Activated CD8-positive, alpha-beta memory T cell treated with anti-CD3 and anti-CD28 coated beads for 24 hours (primary cell): ENCODE measurements around the gene NPEPL1.

ENCODE experiments used
- DNase-seq: peaks from one replicate; pipeline ENCODE4 v3.0.0-alpha.2; 2020

The NPEPL1 gene

DNA sequence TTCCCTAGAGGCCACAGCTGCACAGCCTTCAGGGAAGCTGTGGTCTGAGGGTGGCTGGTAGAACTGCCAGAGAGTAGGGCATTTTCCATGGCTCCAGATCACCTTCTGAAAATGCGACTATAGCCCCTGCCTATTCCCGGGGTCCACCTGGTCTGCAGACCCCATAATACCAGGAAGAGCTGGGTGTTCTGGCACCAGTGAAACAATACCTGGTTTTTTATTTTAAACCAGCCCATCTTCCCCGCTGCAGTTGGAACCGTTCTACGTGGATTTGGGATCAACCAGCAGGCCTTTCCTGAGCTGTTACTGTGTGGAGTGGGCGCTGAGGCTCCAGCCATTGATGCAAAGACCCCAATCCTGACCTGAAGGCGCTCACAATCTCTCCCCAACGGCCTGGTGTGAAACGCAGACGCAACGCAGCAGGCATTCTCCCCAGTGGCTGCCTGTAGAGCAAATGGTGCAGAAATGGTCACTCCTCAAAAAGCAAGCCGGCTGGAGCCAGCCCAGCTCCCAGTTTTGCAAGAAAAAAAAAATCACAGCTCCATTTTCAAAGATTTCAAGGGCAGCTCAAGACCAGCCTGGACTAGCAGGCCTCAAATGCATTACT lies 11.3 kb downstream of the NPEPL1 start:
- no peak for DNase-seq

DNA sequence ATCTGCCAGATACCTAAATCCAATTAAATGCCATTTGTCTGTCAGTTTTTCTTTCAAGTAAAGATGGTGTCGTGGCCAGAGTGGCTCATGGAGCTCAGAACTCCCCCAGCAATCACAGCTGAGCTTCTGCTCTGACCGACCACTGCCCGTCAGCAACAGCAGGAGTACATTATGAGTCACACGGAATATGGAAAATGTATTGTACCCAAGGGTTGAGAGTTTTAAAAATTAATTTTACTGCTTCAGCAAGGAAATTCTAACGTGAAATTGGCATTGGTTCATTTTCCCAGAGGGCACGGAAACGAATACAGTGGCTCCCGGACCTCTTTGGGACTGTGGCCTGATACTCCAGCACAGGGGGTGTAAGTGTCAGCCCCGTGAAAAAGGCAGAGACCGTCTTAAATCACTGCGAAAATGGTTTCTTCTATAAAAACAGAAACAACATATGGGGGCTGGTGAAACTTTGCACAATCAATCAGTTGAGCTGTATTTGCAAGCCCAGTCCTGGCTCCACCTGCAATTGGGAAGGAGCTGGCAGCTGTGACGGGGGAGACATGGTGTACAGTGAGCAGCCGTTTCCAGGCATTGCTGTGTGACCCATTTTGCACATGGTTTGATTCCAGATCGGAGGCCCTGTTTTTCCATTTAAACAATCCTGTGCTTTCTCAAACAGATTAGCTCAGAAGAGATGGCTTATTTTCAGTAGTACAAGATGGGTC lies 12.8 kb downstream of the NPEPL1 start:
- DNase-seq: no peak

DNA sequence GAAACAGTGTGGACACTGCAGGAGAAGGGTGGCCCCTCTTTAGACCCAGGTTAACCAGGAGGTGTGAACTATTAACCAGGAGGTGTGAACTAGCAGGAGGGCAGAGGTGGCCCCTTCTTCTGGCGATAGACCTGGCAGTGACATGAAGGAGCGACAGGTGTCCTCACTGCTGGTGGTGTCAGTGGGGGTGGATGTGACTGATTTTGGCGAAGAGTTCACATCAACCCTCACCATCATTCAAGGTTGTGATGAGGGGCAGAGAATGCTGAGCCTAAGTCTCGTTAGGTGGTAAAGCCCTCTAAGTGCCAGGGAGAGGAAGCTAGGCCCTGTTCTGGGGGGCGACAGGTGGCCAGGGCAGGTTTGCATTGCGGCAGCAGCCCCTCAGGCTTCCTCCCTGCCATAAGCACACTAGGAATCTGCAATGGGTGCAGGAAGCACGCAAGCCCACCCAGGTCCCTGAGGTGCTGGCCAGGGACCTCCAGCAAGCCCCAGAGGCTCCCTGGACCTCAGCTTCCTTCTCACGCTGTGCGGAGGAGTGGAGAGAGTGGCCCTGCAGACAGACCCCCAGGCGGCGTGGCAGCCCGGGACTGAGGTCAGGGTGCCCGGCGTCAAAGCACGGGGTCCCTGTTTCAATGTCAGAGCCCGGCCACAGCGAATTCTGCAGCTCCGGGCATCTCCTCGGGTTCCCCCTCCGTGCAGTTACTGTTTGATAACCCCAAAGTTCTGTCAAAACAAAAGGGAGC lies 13.7 kb downstream of the NPEPL1 start:
- DNase-seq: no peak

DNA sequence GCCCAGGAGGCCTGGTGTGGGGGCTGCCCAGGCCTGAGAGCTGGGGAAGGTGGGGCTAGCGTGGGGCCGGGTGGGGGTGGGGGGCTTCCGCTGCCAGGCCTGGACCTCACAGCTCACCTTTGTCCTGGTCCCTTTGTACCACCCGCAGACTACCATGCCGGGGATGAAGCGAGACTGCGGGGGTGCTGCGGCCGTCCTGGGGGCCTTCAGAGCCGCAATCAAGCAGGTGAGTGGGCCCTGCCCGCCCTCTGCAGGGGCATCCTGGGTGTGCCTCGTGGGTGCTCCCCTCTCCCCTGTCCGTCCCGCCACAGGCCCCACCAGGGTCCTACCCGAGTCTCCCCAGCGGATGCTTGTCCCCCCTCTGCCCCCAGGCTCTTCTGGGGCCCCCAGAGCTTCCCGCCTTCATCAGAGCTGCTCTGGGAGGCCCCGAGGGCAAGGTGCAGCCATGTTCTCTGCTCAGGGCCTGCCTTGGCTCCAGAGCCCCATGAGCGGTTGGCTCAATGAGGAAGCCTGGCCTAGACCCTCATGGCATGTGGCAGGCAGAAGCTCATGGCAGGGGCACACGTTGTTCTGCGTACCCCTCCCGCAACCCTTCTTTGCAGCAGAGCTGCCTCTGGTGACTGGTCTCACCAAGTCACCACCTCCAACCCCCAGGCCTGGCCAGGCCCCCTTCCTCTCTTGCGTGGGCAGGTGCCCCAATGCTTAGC lies 14.5 kb downstream of the NPEPL1 start:
- DNase-seq: peak; percentile 45

DNA sequence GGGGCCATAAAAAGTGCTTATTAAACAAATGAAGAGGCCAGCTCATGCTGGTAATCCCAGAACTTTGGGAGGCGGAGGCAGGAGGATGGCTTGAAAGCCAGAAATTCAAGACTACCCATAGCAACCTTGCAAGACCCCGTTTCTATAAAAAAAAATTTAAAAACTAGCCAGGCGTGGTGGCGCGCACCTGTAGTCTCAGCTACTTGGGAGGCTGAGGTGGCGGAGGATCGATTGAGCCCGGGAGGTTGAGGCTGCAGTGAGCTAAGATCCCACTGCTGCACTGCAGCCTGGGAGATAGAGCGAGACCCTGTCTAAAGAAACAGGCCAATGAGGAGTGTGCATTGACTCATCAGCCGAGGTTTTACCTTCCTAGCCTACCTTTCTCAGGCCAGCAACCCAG lies 15.2 kb downstream of the NPEPL1 start:
- DNase-seq: no peak

DNA sequence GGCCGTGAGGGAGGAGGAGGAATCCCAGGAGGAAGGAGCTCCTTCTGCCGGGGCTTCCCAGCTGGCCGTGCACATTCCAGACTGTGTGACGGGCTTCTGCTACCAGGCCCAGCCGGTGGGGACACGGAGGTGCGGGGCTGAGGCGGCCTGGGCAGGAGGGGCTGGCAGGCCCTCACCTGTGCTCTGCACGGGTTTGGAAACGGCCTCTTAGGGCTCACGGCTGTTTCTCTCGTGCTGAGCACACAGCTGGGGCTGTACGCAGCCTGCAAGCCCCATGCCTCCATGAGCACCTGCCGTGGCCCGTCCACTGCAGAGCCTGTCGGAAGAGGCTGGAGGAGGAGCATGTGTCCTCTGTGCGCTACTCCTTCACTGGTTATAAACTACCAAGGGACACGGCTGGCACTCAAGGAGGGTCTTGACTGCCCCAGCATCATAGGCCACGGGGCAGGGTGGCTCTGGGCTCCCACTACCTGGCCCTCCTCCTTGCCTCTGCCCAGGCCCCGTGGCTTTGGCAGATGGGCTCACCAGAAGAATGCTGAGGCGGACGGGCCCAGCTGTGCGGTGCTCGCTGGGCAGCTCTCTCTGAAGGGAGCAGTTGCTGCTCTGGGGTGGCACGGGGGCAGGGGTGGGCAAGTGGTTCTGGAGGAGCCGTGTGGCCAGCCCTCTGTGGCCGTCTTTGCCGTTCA lies 15.8 kb downstream of the NPEPL1 start:
- DNase-seq: peak; percentile 50

DNA sequence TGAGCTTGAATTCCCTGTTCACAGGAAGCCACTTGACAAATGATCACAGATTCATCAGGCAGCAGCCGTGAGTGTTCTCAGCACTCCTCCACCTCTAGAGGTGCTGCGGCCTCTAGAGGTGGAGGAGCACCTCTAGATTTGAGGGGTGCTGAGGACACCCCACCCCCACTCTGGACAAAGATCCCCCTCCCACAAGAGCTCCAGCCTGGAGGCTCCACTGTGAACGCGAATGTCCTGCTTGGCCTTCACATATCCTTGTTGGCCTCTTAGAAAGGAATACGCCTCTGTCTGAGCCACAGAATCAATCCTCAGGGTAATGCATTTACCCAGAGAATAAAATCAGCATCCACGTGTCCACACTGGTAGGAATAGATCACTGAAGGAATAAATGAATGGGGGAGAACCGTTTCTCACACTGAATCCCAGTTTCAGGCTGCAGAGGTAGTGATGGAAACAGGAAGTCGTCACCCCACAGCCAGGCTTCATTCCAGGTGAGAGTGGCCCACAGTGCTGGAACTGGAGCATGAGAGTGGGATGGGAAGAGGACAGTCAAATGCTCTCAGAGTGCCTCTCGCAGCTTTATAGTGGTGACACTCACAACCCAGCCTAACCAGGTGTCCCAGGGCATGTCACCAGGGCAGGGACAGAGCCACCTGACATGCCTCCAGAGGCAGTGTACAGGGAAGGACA lies 16.6 kb downstream of the NPEPL1 start:
- DNase-seq: peak; percentile 48

DNA sequence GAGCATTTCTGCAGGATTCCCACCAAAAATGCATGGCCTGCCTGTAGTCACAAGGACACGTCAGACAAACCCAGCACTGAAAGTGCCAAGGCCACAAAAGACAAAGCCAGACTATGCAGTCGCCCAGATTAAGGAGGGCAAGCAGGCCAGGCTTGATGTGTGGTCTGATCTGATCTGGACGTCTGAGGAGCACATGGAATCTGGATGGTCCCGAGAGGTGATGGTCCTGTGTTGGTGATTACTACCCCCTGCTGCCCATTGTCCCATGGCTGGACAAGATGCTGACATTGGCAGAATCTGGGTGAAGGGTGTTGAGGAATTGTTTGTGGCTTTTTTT lies 17.1 kb downstream of the NPEPL1 start:
- no peak for DNase-seq

DNA sequence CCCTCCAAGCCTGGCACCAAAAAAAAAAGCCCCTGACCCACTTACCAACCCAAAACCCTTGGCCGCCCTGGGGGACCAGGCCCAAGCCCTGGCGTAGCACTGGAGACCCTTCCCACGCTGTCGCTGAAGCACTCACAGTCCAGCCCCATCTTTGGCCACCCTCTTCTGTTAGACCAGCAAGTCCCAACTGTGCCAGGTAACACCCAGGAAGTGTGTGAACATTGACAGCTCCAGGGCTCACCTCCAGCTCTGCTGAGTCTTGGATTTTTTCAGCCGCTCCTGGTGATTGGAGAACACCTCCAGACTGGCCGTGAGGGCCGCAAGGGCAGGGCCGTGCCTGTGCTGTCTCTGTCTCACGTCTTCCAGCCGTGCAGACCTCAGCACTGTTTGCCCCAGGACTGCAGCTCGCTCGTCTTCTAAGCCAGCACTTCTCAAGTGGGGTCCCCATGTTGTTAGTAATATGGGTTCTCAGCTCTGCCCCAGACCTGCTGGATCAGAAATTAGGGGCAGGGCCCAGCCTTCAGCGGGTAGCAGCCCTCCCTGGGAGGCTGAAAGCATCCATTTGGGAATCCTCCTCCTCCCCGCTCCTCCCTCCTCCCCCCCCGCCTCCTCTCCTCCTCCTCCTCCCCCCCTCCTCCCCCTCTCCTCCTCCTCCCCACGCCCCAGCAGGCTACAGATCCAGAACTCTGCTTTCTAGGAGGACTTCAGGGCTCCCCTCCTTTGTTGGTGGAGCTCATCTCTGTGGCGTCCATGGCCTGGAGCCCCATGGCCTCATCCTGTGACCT lies 18.1 kb downstream of the NPEPL1 start:
- DNase-seq: peak; percentile 47

DNA sequence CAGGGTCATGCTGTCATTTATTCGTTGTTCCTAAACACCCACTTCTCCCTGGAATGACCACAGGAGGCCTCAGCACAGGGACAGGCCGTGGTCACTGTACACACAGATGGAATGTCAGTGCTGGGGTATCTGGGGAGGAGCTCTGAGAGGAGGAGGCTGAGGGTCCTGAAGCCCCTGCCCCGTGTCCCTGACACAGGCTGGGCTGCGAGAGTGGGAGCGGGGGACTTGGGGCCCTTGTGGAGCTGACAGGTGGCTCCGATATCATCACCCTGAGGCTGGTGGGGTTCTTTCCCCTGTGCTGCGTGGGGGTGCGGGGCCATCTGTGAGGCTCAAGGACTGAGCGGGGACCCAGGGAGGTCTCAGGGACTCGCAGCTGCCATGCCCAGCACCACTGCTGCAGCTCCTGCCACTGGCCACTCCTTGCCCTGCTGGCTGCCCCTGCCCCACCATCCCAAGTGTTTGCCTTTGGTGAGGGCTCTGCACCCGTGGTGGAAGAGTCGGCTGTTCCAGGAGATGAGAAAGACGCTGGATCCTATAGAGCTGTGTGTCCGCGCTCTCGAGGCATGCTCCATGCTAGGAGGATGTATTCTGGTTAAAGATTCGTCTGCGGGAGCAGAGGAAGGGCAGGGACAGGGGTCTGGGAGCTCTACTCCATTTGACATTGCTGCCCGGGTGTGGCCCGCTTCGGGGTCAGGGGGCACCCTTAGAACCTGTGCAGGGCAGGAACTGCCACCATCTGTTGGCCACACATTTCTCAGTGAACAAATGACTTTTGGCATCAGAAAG lies 18.9 kb downstream of the NPEPL1 start:
- peak; percentile 53 for DNase-seq

DNA sequence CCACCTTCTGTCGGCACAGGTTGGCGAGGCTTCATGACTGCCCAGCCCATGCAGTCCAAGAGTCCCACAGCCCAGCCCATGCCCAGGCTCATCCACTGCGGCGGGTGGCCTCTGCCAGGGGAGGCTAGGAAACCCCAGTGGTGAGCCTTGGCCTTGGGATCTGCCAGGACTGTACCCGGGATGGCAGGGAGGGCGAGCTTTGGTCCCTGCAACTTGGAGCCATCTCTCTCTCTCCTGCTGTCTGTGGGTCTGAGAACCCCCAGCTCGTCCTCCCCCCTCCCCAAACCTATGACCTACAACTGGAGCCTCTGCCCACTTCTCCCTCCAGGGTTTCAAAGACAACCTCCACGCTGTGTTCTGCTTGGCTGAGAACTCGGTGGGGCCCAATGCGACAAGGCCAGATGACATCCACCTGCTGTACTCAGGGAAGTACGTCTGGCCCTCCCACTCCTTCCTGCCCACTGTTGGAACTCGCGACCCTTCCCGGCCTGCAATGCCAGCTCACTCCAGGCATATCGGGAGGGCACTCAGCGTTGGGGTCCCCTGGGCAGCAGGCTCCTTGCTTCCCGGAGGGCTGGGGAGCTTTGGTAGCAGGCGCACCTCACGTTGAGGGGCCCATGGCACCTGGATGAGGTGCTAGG lies 19.7 kb downstream of the NPEPL1 start:
- DNase-seq: peak; percentile 38

DNA sequence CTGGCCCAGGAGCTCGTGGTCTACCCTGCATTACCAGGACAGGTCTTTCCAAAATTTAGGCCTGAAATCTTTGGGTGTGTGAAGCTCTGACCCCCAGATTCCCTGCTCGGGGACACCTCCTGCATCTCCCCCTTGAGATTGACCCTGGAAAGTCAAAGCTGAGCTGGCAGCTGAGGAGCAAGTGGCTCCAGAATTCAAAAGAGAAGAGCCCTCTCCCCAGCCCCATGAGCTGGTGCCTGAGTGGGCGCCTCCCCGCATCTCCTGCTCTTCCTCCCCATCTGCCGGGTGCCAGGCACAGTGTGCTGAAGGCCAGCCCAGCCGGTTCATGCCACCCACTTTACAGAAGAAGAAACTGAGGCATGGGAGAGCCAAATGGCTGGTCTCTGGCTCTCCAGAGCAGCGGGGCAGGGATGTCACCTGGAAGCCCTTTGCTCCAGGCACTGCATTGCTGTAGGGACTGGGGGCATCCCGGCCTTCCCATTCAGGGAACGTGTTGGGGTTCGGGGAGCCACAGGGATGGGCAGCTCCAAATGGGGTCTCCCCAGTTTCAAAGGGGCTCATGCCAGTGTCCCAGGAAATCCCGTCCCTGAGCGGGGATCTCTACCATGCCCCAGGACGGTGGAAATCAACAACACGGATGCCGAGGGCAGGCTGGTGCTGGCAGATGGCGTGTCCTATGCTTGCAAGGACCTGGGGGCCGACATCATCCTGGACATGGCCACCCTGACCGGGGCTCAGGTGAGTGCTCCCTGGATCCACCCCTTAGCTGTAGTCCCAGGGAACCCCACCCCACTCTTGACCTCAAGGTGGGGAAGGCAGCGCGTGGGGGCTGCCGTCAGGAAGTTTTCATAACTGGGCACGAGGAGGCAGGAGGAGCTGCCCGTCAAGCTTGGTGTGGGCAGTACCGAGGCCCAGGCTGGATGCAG lies 20.5 kb downstream of the NPEPL1 start:
- DNase-seq: peak; percentile 50

DNA sequence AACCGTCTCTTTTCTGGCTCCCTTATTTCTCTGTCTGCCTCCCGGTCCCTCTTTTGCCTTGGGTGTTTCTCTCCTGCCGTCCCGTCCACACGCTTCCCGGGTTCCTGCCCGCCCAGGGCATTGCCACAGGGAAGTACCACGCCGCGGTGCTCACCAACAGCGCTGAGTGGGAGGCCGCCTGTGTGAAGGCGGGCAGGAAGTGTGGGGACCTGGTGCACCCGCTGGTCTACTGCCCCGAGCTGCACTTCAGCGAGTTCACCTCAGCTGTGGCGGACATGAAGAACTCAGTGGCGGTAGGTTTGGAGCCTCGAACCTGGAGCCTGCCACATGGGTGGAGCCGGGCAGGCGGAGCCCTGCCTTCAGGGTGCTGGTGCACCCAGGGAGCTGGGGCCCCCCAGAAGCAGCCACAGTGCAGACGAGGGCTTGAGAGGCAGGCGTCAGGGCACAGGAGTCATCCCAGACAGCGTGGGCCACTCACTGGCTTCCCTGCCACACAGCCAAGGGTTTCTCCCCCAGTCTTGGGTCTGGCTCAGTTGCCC lies 21.3 kb downstream of the NPEPL1 start:
- DNase-seq: no peak

DNA sequence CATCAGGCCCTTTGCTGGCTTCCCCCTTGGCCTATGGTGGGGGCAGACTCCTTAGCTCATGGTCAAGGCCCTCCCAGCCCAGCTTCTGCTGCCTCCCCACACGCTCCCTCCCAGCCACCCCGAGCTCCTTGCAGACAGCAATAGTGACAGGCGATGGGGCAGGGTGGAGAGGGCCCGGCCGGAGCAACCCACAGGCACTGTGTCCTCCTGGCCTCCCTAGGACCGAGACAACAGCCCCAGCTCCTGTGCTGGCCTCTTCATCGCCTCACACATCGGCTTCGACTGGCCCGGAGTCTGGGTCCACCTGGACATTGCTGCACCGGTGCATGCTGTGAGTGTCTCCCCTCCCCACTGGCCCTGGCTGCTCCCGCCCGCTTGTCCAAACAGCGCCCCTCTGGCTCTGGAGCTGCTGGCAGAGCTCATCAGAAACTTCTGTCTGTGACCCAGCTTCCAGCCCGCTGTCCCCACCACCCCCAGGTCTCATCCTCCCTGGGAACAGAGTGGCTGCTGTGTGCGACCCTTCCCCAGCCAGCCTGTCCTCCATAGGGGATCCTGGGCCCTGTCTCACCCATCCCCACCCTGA lies 21.8 kb downstream of the NPEPL1 start:
- peak; percentile 49 for DNase-seq

DNA sequence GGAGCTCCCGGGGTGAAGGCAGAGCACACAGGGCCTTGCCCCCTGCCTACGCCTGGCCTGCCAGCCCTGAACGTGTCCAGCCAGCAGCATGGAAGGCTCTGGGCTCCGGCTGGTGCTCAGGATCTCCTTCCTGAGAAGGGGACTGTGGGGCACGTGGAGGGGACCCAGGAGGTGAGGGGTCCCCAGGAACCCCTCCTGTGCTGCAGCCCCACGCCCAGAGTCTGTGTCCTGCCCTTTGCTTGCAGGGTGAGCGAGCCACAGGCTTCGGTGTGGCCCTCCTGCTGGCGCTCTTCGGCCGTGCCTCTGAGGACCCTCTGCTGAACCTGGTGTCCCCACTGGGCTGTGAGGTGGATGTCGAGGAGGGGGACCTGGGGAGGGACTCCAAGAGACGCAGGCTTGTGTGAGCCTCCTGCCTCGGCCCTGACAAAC lies 22.3 kb downstream of the NPEPL1 start:
- peak; percentile 46 for DNase-seq

DNA sequence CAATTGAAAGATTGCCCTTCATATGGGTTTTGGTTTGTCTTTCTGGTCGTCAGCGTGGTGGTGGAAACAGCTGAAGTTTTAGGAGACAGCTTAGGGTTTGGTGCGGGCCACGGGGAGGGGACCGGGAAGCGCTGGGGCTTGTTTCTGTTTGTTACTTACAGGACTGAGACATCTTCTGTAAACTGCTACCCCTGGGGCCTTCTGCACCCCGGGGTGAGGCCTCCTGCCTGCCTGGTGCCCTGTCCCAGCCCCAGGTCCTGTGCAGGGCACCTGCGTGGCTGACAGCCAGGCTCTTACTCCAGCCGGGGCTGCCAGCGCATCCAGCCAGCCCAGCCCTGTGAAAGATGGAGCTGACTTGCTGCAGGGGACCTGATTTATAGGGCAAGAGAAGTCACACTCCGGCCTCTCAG lies 22.8 kb downstream of the NPEPL1 start:
- peak; percentile 49 for DNase-seq

DNA sequence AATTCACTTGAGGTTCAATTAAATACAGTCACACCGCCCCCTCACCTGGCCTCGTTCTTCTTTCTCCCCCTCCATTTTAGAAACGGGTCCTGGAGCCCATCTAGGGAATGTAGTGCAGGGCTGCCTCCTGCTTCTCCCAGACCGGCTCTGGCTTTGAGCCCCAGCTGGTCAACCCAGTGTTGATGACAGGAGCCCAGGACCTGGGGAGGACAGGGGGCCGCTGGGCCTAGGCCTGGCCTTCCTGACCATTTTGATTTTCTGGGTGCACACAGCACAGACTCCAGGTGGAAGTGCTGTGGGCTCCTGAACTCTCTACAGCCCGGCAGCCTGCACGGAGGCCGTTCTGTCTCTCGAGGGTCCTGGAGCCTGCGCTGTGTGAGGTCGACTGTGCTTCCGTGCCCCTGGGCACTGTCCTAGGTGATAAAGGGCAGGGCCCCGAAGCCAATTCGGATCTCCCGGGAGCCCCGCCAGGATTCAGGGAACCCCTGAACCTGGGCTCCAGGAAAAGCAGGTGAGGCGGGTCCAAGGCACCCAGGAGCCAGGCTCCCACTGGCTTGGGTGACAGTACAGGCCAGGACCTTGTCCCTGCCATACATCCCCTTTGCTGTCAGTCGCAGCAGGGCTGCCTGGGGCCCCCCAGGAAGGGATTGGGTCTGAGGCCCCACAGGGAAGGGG lies 23.3 kb downstream of the NPEPL1 start:
- DNase-seq: peak; percentile 49
